HG02970 (cell line): Measurements from ENCODE around the gene NODAL.

Source experiments
- ATAC-seq: cut with Tn5 transposase; IDR thresholded peaks from one replicate; pipeline ENCODE4 v1.9.1; 2021; ENCODE audit warnings: mild to moderate bottlenecking, moderate library complexity, moderate number of reproducible peaks; ENCODE audit not compliant: unreplicated experiment, low FRiP score

NODAL gene

GRCh38 chr10:70435241-70436085 lies 6.0 kb downstream of the NODAL start:
- no peak for ATAC-seq

- no peak for ATAC-seq
These were observed 7.8 kb downstream of the NODAL start for GRCh38 chr10:70433581-70434280.

GRCh38 chr10:70432561-70433263 lies 8.8 kb downstream of the NODAL start:
- ATAC-seq, result no peak

- no peak for ATAC-seq
These were observed 9.4 kb downstream of the NODAL start for GRCh38 chr10:70432101-70432500.

GRCh38 chr10:70430493-70431445 lies 10.7 kb downstream of the NODAL start:
- no peak for ATAC-seq

- no peak for ATAC-seq
These were observed 14.7 kb downstream of the NODAL start for GRCh38 chr10:70426823-70427222.

GRCh38 chr10:70425096-70425495 lies 16.4 kb downstream of the NODAL start:
- ATAC-seq, result no peak

GRCh38 chr10:70424320-70424719 lies 17.2 kb downstream of the NODAL start:
- no peak for ATAC-seq

GRCh38 chr10:70418713-70419112 lies 22.8 kb downstream of the NODAL start:
- ATAC-seq, result no peak

GRCh38 chr10:70418229-70418628 lies 23.3 kb downstream of the NODAL start:
- no peak for ATAC-seq

- ATAC-seq, result no peak
These were observed 23.9 kb downstream of the NODAL start for GRCh38 chr10:70417568-70417967.

- no peak for ATAC-seq
These were observed 29.1 kb downstream of the NODAL start for GRCh38 chr10:70412356-70412755.

GRCh38 chr10:70410608-70411007 lies 30.9 kb downstream of the NODAL start:
- ATAC-seq, result no peak

GRCh38 chr10:70409772-70410171 lies 31.7 kb downstream of the NODAL start:
- no peak for ATAC-seq

- ATAC-seq, result no peak
These were observed 36.2 kb downstream of the NODAL start for GRCh38 chr10:70405037-70405824.

- no peak for ATAC-seq
These were observed 36.8 kb downstream of the NODAL start for GRCh38 chr10:70404787-70405036.

- ATAC-seq, result peak; percentile 83
These were observed 37.3 kb downstream of the NODAL start, which contains the start of gene EIF4EBP2 for GRCh38 chr10:70404036-70404786. EIF4EBP2 (plus strand) TSS chr10:70404145; CDS start chr10:70404402, 257 bp downstream.

- ATAC-seq, result no peak
These were observed 37.9 kb downstream of the NODAL start for GRCh38 chr10:70403483-70404035.
